Mesenchymal stem cell (in vitro differentiated cells and primary cell): ENCODE data around the gene HORMAD2.
A peak's percentile ranks its signal among the peaks of the same experiment; 100 is the strongest.

Experiments used
- DNase-seq: peaks from one replicate; pipeline ENCODE4 v3.0.0-alpha.2; 2013
- H2AFZ ChIP-seq: one replicate; pipeline ENCODE4 v1.6.1; 2013; ENCODE audit warnings: low read depth, mild to moderate bottlenecking, control low read depth, inconsistent platforms, low read length, moderate library complexity
- H2AK5ac ChIP-seq: 2 replicates; pipeline ENCODE4 v1.6.1; 2013; ENCODE audit warnings: low read length, moderate library complexity, mild to moderate bottlenecking, inconsistent platforms; ENCODE audit not compliant: severe bottlenecking
- H2BK120ac ChIP-seq: one replicate; pipeline ENCODE4 v1.6.1; 2013; ENCODE audit warnings: low read depth, mild to moderate bottlenecking, inconsistent platforms, low read length, moderate library complexity
- H2BK12ac ChIP-seq, 2 experiments: one replicate each; pipeline ENCODE4 v1.6.1; 2013; ENCODE audit warnings: inconsistent platforms in 2 of 2, low read length in 2 of 2, mild to moderate bottlenecking in 2 of 2, moderate library complexity in 2 of 2, control low read depth in 1 of 2
- H2BK15ac ChIP-seq: one replicate; pipeline ENCODE4 v1.6.1; 2013; ENCODE audit warnings: mild to moderate bottlenecking, low read depth, inconsistent platforms; ENCODE audit not compliant: poor library complexity, severe bottlenecking
- H2BK5ac ChIP-seq: 2 replicates; pipeline ENCODE4 v1.6.1; 2013; ENCODE audit warnings: low read depth, mild to moderate bottlenecking, low read length, control low read depth, inconsistent platforms; ENCODE audit not compliant: poor library complexity, severe bottlenecking
- H3K14ac ChIP-seq, 2 experiments: one replicate each; pipeline ENCODE4 v1.6.1; 2013; ENCODE audit warnings: inconsistent platforms in 2 of 2, low read length in 2 of 2, control low read depth in 1 of 2, mild to moderate bottlenecking in 1 of 2, moderate library complexity in 1 of 2
- H3K18ac ChIP-seq, 2 experiments: one replicate each; pipeline ENCODE4 v1.6.1; 2013; ENCODE audit warnings: inconsistent platforms in 2 of 2, low read length in 2 of 2, control low read depth in 1 of 2, low read depth in 1 of 2, mild to moderate bottlenecking in 1 of 2
- H3K23ac ChIP-seq, 2 experiments: one replicate each; pipeline ENCODE4 v1.6.1; 2013; ENCODE audit warnings: inconsistent platforms in 2 of 2, low read length in 2 of 2, mild to moderate bottlenecking in 2 of 2, moderate library complexity in 2 of 2, control low read depth in 1 of 2
- H3K27ac ChIP-seq: 2 replicates; pipeline ENCODE4 v1.5.1; 2013; ENCODE audit warnings: mild to moderate bottlenecking, moderate library complexity, low read length, control low read depth, inconsistent platforms; ENCODE audit not compliant: poor library complexity, severe bottlenecking
- H3K27me3 ChIP-seq, 2 experiments: 2 replicates each; pipeline versions ENCODE4 v1.6.1 to v1.7.0; 2013; ENCODE audit warnings: low read length in 2 of 2, mild to moderate bottlenecking in 2 of 2, moderate library complexity in 2 of 2, control low read depth in 1 of 2, inconsistent platforms in 1 of 2; ENCODE audit not compliant: control insufficient read depth in 1 of 2, insufficient read depth in 1 of 2
- H3K36me3 ChIP-seq, 2 experiments: 2 replicates each; pipeline versions ENCODE4 v1.6.1 to v1.7.0; 2013; ENCODE audit warnings: low read length in 2 of 2, control low read depth in 1 of 2, inconsistent platforms in 1 of 2, low read depth in 1 of 2, mild to moderate bottlenecking in 1 of 2; ENCODE audit not compliant: insufficient read depth in 2 of 2, control insufficient read depth in 1 of 2
- H3K4ac ChIP-seq, 2 experiments: one replicate each; pipeline ENCODE4 v1.6.1; 2013; ENCODE audit warnings: inconsistent platforms in 2 of 2, low read length in 2 of 2, mild to moderate bottlenecking in 2 of 2, moderate library complexity in 2 of 2, control low read depth in 1 of 2, low read depth in 1 of 2
- H3K4me1 ChIP-seq: 2 replicates; pipeline ENCODE4 v1.6.1; 2013; ENCODE audit warnings: low read depth, low read length, control low read depth; ENCODE audit not compliant: control insufficient read depth, insufficient read depth
- H3K4me2 ChIP-seq: 2 replicates; pipeline ENCODE4 v1.6.1; 2013; ENCODE audit warnings: low read length, mild to moderate bottlenecking, inconsistent platforms; ENCODE audit not compliant: poor library complexity, severe bottlenecking
- H3K4me3 ChIP-seq, 2 experiments: 2 replicates each; pipeline versions ENCODE4 v1.5.1 to v1.7.0; 2013; ENCODE audit warnings: low read length in 2 of 2, mild to moderate bottlenecking in 2 of 2, control low read depth in 1 of 2, low read depth in 1 of 2; ENCODE audit not compliant: insufficient read depth in 1 of 2
- H3K79me1 ChIP-seq: replicated peaks from 2 replicates; pipeline ENCODE4 v1.6.1; 2013; ENCODE audit warnings: mild to moderate bottlenecking, control low read depth, low read length, inconsistent platforms; ENCODE audit not compliant: poor library complexity, severe bottlenecking
- H3K9ac ChIP-seq: 2 replicates; pipeline ENCODE4 v1.7.0; 2013; ENCODE audit warnings: mild to moderate bottlenecking, low read length, moderate library complexity
- H3K9me3 ChIP-seq: 2 replicates; pipeline ENCODE4 v1.7.0; 2013; ENCODE audit warnings: mild to moderate bottlenecking, low read length; ENCODE audit not compliant: control insufficient read depth
- H4K8ac ChIP-seq: one replicate; pipeline ENCODE4 v1.6.1; 2013; ENCODE audit warnings: inconsistent platforms, mild to moderate bottlenecking, low read length, moderate library complexity
- H4K91ac ChIP-seq: one replicate; pipeline ENCODE4 v1.6.1; 2013; ENCODE audit warnings: mild to moderate bottlenecking, low read length, inconsistent platforms
- WGBS: methylation state at CpG from one replicate; pipeline ENCODE4 v1.1.7; 2013; ENCODE audit warnings: mixed read lengths; 5-methylcytosine and 5-hydroxymethylcytosine counted together

The HORMAD2 gene

GRCh38 chr22:30044881-30045493 lies 35.3 kb upstream of the HORMAD2 start:
- peak overlapping the region; percentile 35 for H2BK5ac ChIP-seq
- no peak overlapping the region for H4K91ac ChIP-seq
- no peak overlapping the region for H3K18ac ChIP-seq
- peak overlapping the region; percentile 82 for H3K27ac ChIP-seq
- H3K4me3 ChIP-seq, result peak overlapping the region in 1 of 2 experiments; percentile 19
- H2AK5ac ChIP-seq, result peak overlapping the region; percentile 32
- H3K27me3 ChIP-seq, result no peaks in the 10 kb centered on the region
- H3K36me3 ChIP-seq, result no peaks in the 10 kb centered on the region
- no peak overlapping the region for H3K14ac ChIP-seq
- no peaks in the 10 kb centered on the region for H3K9me3 ChIP-seq
- H2BK120ac ChIP-seq, result no peak overlapping the region
- H3K4ac ChIP-seq, result no peak overlapping the region
- no peak overlapping the region for H3K23ac ChIP-seq
- no peak overlapping the region for H2BK15ac ChIP-seq
- peak overlapping the region in 1 of 2 experiments; percentile 54 for H2BK12ac ChIP-seq
- H3K4me2 ChIP-seq, result no peak overlapping the region
- H3K4me1 ChIP-seq, result peaks cover 18% of the 10 kb centered on the region
- H3K79me1 ChIP-seq, result no peaks in the 10 kb centered on the region
- H4K8ac ChIP-seq, result no peak overlapping the region
- peak overlapping the region; percentile 80 for H3K9ac ChIP-seq
- DNase-seq, result no peak
- 96% methylated on average over 3 of the region's 4 CpGs for WGBS
- H2AFZ ChIP-seq, result no peak overlapping the region

GRCh38 chr22:30045494-30045887 lies 34.8 kb upstream of the HORMAD2 start:
- Histone ChIP-seq H3K27me3 (no peaks in the 10 kb centered on the region), H3K27ac (no peak overlapping the region), H3K79me1 (no peaks in the 10 kb centered on the region), H3K4me2 (no peak overlapping the region), H4K91ac (no peak overlapping the region), H3K4me3 (no peak overlapping the region), H2BK5ac (no peak overlapping the region), H3K4me1 (peaks cover 18% of the 10 kb centered on the region), H4K8ac (no peak overlapping the region), H2BK120ac (no peak overlapping the region), H3K18ac (no peak overlapping the region), H3K9me3 (no peaks in the 10 kb centered on the region), H2BK15ac (no peak overlapping the region), H3K14ac (no peak overlapping the region), H3K23ac (no peak overlapping the region), H2AFZ (no peak overlapping the region), H3K4ac (no peak overlapping the region), H2BK12ac (no peak overlapping the region), H3K9ac (no peak overlapping the region), H2AK5ac (peak overlapping the region; percentile 32), H3K36me3 (no peaks in the 10 kb centered on the region)
- DNase-seq, result no peak
- WGBS, result 100% methylated on average over 1 of the region's 4 CpGs

- Histone ChIP-seq H2BK120ac (no peak overlapping the region), H3K4me1 (peaks cover 15% of the 10 kb centered on the region), H3K14ac (no peak overlapping the region), H3K23ac (no peak overlapping the region), H2BK12ac (no peak overlapping the region), H3K36me3 (no peaks in the 10 kb centered on the region), H3K27me3 (no peaks in the 10 kb centered on the region), H3K18ac (no peak overlapping the region), H3K79me1 (no peaks in the 10 kb centered on the region), H2BK5ac (peak overlapping the region; percentile 46), H2BK15ac (peak overlapping the region; percentile 6), H3K4me2 (no peak overlapping the region), H3K4ac (no peak overlapping the region), H3K9ac (no peak overlapping the region), H3K27ac (no peak overlapping the region), H4K91ac (no peak overlapping the region), H3K4me3 (no peak overlapping the region), H2AFZ (no peak overlapping the region), H2AK5ac (peak overlapping the region; percentile 69), H3K9me3 (no peaks in the 10 kb centered on the region), H4K8ac (no peak overlapping the region)
- no peak for DNase-seq
- 95% methylated on average over 21 of the region's 21 CpGs for WGBS
These were observed 34.2 kb upstream of the HORMAD2 start for GRCh38 chr22:30045901-30046715.

GRCh38 chr22:30046716-30047363 lies 33.4 kb upstream of the HORMAD2 start:
- H3K4me1 ChIP-seq, result peaks cover 15% of the 10 kb centered on the region
- DNase-seq, result no peak
- no peak overlapping the region for H3K4me3 ChIP-seq
- no peaks in the 10 kb centered on the region for H3K27me3 ChIP-seq
- no peak overlapping the region for H4K91ac ChIP-seq
- H3K18ac ChIP-seq, result no peak overlapping the region
- 98% methylated on average over 12 of the region's 15 CpGs for WGBS
- H3K27ac ChIP-seq, result no peak overlapping the region
- H2BK120ac ChIP-seq, result no peak overlapping the region
- H3K4ac ChIP-seq, result no peak overlapping the region
- H2AFZ ChIP-seq, result no peak overlapping the region
- H2BK12ac ChIP-seq, result no peak overlapping the region
- H3K23ac ChIP-seq, result no peak overlapping the region
- no peak overlapping the region for H2BK5ac ChIP-seq
- H3K9me3 ChIP-seq, result no peaks in the 10 kb centered on the region
- no peaks in the 10 kb centered on the region for H3K36me3 ChIP-seq
- no peaks in the 10 kb centered on the region for H3K79me1 ChIP-seq
- peak overlapping the region; percentile 6 for H2AK5ac ChIP-seq
- no peak overlapping the region for H3K4me2 ChIP-seq
- no peak overlapping the region for H4K8ac ChIP-seq
- H2BK15ac ChIP-seq, result no peak overlapping the region
- H3K14ac ChIP-seq, result no peak overlapping the region
- H3K9ac ChIP-seq, result no peak overlapping the region
